Activated CD8-positive, alpha-beta T cell treated with anti-CD3 and anti-CD28 coated beads for 36 hours (primary cell): Measurements from ENCODE around the gene MEIS1. TPM values are rescaled to one million over a fixed set of nuclear protein-coding genes. Genes with fewer than 3 reads are reported as not detected.

Source experiments
- ATAC-seq: fragments of 200-7000 bp; cut with Tn5 transposase; one replicate; pipeline ENCODE4 v1.10.0; 2021; ENCODE audit warnings: mild to moderate bottlenecking, moderate library complexity
- CTCF ChIA-PET: fragments of 350-600 bp; sonication (Branson Sonifier 250); formaldehyde crosslinking; loops from one replicate; lab custom pipeline; 2021; ENCODE audit warnings: antibody characterized with exemption; lab: Charles Lee
- POLR2A ChIA-PET: fragments of 350-600 bp; sonication (Branson Sonifier 250); formaldehyde crosslinking; loops from one replicate; lab custom pipeline; 2021; ENCODE audit warnings: antibody characterized with exemption; lab: Charles Lee
- DNase-seq: peaks from one replicate; pipeline ENCODE4 v3.0.0-alpha.2; 2020
- H3K27ac Mint-ChIP-seq: one replicate; pipeline ENCODE4 v1.8.0; 2021; ENCODE audit warnings: mild to moderate bottlenecking, mixed read lengths
- H3K27me3 Mint-ChIP-seq: one replicate; pipeline ENCODE4 v1.8.0; 2021; ENCODE audit warnings: mixed read lengths
- H3K36me3 Mint-ChIP-seq: one replicate; pipeline ENCODE4 v1.8.0; 2021; ENCODE audit warnings: low read depth, mixed read lengths
- H3K4me1 Mint-ChIP-seq: one replicate; pipeline ENCODE4 v1.8.0; 2021; ENCODE audit warnings: low read depth, mixed read lengths
- H3K4me3 Mint-ChIP-seq: one replicate; pipeline ENCODE4 v1.8.0; 2021; ENCODE audit warnings: mild to moderate bottlenecking, moderate library complexity, mixed read lengths
- H3K9me3 Mint-ChIP-seq: one replicate; pipeline ENCODE4 v1.8.0; 2021; ENCODE audit warnings: mixed read lengths
- CTCF ChIP-seq: fragments of 200-600 bp; IDR thresholded peaks from one replicate; pipeline ENCODE4 v1.8.0; 2022; ENCODE audit warnings: antibody characterized with exemption, mild to moderate bottlenecking
- intact Hi-C: fragments of 100-400 bp; cut with micrococcal nuclease; formaldehyde crosslinking; loops from one replicate; pipeline ENCODE4 v1.10.0; 2022
- total RNA-seq, 2 experiments: library from RNA; stranded (reverse); gene quantifications; one replicate each; pipeline ENCODE4 v1.2.3, GENCODE V29; 2021

MEIS1 gene
- total RNA-seq, 2 experiments from 2014 or later, result not detected

- CTCF ChIA-PET, result no interaction called here
- Mint-ChIP-seq H3K9me3 (no peaks in the 10 kb centered on the region), H3K4me1 (peaks cover 5% of the 10 kb centered on the region), H3K36me3 (no peaks in the 10 kb centered on the region), H3K27me3 (peaks cover 10% of the 10 kb centered on the region), H3K4me3 (no peak overlapping the region), H3K27ac (no peak overlapping the region)
- ATAC-seq (no peak), DNase-seq (no peak)
- POLR2A ChIA-PET, result no interaction called here
- TF ChIP-seq CTCF, result no peak
- intact Hi-C loops, result no loop called here
Measured at GRCh38 chr2:66585587-66585986, 150.7 kb downstream of the MEIS1 start.

GRCh38 chr2:66587216-66587615 lies 152.3 kb downstream of the MEIS1 start:
- Mint-ChIP-seq H3K27ac (no peak overlapping the region), H3K4me3 (no peak overlapping the region), H3K9me3 (peaks cover 3% of the 10 kb centered on the region), H3K4me1 (no peaks in the 10 kb centered on the region), H3K36me3 (no peaks in the 10 kb centered on the region), H3K27me3 (peaks cover 4% of the 10 kb centered on the region)
- CTCF ChIA-PET, result no interaction called here
- no peak for TF ChIP-seq CTCF
- intact Hi-C loops, result no loop called here
- POLR2A ChIA-PET, result no interaction called here
- ATAC-seq (no peak), DNase-seq (no peak)

- Mint-ChIP-seq H3K27ac (no peak overlapping the region), H3K4me3 (no peak overlapping the region), H3K9me3 (peaks cover 5% of the 10 kb centered on the region), H3K27me3 (peaks cover 1% of the 10 kb centered on the region), H3K36me3 (no peaks in the 10 kb centered on the region), H3K4me1 (no peaks in the 10 kb centered on the region)
- ATAC-seq, result no peak
- ChIA-PET POLR2A (no interaction called here), CTCF (no interaction called here)
- TF ChIP-seq CTCF, result no peak
- intact Hi-C loops, result no loop called here
- DNase-seq, result no peak
Measured at GRCh38 chr2:66594001-66594400, 159.1 kb downstream of the MEIS1 start.

GRCh38 chr2:66595556-66595955 lies 160.6 kb downstream of the MEIS1 start:
- no peak for ATAC-seq
- peaks cover 1% of the 10 kb centered on the region for H3K27me3 Mint-ChIP-seq
- no peaks in the 10 kb centered on the region for H3K4me1 Mint-ChIP-seq
- H3K4me3 Mint-ChIP-seq, result no peak overlapping the region
- ChIA-PET POLR2A (no interaction called here), CTCF (no interaction called here)
- H3K9me3 Mint-ChIP-seq, result peaks cover 5% of the 10 kb centered on the region
- TF ChIP-seq CTCF, result no peak
- intact Hi-C loops, result no loop called here
- H3K27ac Mint-ChIP-seq, result no peak overlapping the region
- no peaks in the 10 kb centered on the region for H3K36me3 Mint-ChIP-seq
- no peak for DNase-seq

- Mint-ChIP-seq H3K4me1 (no peaks in the 10 kb centered on the region), H3K36me3 (no peaks in the 10 kb centered on the region), H3K9me3 (peaks cover 5% of the 10 kb centered on the region), H3K27me3 (peaks cover 1% of the 10 kb centered on the region), H3K4me3 (no peak overlapping the region), H3K27ac (no peak overlapping the region)
- ATAC-seq (no peak), DNase-seq (no peak)
- CTCF ChIA-PET, result no interaction called here
- POLR2A ChIA-PET, result no interaction called here
- intact Hi-C loops, result no loop called here
- no peak for TF ChIP-seq CTCF
Measured at GRCh38 chr2:66596256-66596655, 161.3 kb downstream of the MEIS1 start.
